HG03442 (cell line): ENCODE measurements around the gene LECT2.

Source experiments
- ATAC-seq: cut with Tn5 transposase; IDR thresholded peaks from one replicate; pipeline ENCODE4 v1.9.1; 2021; ENCODE audit warnings: mild to moderate bottlenecking, moderate library complexity; ENCODE audit not compliant: unreplicated experiment

The LECT2 gene

GRCh38 chr5:135954899-135955298 lies at the start of gene LECT2:
Gene LECT2 (minus strand): TSS chr5:135954983. CDS start chr5:135954833, 150 bp downstream.
- no peak for ATAC-seq

- no peak for ATAC-seq
Measured at GRCh38 chr5:136004436-136004835, 49.7 kb upstream of the LECT2 start.

DNA sequence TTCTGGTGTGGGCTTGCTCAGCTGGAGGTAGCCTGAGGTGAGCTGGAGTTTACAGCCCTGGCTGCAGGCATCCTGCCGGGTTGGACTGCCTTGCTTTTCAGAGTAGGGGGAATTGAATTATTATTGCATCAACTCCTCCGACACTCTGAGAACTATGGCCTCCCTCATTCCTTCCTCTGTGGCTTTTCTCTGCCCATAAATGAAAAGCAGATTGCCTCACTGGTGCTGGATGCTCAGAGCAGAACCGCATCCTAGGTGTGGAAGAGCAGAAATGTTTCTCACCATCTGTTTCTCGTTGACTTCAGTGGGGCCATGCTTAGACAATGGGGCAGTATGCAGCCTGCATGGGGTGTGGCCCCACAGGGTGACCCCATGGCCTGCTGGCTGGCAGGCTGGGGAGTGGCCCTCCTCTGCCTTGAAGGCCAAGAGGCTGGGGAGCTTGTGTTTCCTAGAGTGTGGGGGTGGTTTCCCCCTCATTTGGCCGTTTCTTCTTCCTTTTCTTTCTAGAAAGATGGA lies 46.7 kb upstream of the LECT2 start:
- ATAC-seq = no peak

GRCh38 chr5:136000932-136001331 lies 46.1 kb upstream of the LECT2 start:
- no peak for ATAC-seq

- no peak for ATAC-seq
Measured at GRCh38 chr5:136000147-136000546, 45.4 kb upstream of the LECT2 start.

- ATAC-seq = no peak
Measured at GRCh38 chr5:135999406-136000139, 44.8 kb upstream of the LECT2 start.

- no peak for ATAC-seq
Measured at GRCh38 chr5:135998889-135999288, 44.1 kb upstream of the LECT2 start.

DNA sequence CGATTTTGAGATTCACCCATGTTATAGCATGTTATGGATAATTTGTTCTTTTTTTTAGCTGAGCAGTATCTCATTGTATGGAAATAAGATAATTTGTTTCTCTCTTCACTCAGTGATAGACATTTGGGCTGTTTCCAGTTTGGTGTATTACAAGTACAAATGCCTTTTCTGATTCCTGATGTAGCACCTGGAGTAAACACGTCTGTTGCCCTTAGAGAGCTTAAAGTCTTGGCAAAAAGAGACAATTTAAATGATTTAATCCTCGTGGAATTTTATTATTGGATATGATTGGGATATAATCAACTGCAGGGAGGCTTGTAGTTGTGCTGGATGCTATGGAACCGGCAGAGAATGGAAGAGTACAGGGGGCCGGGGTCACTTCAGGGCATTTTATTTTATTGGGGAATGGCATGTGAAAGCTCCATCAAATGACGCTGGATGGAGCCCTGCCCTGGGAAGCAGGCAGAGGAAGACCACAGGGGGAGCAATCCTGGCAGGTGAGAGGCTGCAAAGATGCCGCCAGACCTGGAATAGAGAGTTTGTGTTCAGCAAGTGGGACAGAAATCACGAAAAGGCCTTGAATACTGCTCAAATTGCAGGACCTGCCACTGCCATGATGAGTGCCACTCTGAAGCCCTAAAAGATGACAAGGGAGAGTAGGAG lies 43.0 kb upstream of the LECT2 start:
- no peak for ATAC-seq

DNA sequence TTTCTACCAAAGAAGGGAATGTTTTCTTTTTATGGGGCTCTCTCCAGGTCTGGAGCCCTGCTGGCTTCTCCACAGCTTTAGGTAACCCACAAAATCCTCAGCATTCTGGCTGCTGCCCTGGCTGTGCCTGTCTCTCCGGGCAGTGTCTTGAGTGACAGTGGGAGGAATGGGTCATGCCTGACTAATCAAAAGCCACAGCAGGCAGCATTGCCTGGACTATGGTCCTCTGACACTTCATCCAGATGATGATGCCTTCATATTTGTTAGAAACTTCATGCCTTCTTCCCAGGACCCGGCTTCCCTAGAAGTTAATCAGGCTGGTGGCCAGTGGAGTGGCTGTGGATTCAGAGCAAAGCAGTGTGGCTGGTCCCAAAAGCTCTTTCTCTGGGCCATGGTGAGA lies 41.8 kb upstream of the LECT2 start:
- no peak for ATAC-seq

- no peak for ATAC-seq
Measured at GRCh38 chr5:135995976-135996375, 41.2 kb upstream of the LECT2 start.

GRCh38 chr5:135993880-135994636 lies 39.3 kb upstream of the LECT2 start:
- ATAC-seq = no peak

DNA sequence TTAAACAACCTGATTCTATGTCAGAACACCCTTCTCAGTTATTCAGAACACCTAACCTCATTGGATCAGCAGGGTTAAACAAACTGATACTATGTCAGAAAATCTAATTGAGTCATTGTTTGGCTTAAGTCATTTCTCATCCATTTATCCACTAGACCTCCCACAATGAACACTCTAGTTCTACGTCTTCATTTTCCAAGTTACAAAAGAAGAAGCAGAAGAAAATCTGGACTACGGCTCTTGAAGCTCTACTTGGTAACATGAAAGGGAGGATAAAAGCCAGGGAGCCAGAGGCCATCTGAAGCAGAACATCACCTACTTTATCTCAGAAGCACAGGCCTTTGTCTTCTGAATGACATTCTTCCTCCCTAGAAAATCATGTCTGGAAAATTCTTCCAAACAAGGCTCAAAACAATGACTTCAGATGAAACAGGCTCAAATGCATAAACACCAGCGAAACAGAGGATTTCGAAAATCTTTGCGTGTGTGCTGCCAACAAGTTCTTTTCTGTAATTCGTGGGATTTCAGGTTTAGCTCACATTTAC lies 38.6 kb upstream of the LECT2 start:
- ATAC-seq = no peak

GRCh38 chr5:135991429-135991828 lies 36.6 kb upstream of the LECT2 start:
- no peak for ATAC-seq

GRCh38 chr5:135990528-135991255 lies 35.9 kb upstream of the LECT2 start:
- no peak for ATAC-seq

DNA sequence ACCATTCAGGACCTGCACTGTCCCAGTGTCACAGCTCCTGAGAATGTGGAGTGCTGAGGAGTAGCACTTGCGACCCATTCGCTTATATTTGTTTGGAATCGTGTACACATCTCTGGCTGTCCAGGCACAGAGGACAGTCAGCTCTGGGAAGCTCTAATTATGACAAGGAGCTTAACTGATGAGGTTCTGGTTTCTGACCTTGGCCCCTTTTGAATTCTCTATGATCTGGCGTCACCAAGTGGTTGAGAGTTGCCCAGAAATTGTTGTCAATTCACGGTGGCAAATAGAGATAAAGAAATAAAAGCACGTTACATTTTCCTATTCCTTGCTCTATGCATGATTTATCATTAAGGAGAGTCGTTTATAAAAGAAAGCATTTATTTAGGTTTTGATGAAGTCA lies 34.9 kb upstream of the LECT2 start:
- ATAC-seq = no peak

DNA sequence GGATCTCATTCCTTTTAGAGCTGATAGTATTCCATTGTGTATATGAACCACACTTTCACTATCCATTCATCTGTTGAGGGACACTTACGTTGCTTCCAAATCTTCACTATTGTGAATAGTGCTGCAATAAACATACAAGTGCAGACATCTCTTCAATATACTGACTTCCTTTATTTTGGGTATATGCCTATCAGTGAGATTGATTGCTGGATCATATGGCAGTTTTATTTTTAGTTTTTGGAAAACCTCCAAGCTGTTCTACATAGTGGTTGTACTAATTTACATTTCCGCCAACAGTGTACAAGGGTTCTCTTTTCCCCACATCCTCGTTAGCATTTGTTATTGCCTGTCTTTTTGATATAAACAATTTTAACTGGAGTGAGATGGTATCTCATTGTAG lies 33.8 kb upstream of the LECT2 start:
- no peak for ATAC-seq

DNA sequence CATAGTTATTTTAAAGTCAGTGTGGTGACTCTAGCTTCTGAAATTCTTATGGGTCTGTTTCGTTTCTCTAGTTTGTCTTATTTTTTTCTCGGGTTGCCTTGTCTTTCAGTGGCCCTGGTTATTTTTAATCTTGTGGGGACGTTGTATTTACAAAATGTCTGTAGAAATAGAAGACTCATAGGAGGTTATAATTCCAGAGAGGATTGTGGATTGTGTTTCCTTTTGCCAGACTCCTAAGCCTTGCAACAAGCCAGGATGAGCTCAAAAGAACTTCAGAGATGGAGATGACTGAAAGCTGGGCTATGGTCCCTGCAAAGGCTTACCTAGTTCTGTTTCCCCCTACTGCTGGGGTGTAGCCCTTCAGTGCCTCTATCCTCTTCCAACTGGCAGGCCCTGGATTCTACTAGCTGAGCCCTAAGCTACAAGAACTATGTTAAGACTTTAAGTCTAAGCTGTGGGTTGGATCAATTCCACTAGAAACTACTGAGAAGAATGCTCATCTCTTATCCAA lies 32.2 kb upstream of the LECT2 start:
- no peak for ATAC-seq

DNA sequence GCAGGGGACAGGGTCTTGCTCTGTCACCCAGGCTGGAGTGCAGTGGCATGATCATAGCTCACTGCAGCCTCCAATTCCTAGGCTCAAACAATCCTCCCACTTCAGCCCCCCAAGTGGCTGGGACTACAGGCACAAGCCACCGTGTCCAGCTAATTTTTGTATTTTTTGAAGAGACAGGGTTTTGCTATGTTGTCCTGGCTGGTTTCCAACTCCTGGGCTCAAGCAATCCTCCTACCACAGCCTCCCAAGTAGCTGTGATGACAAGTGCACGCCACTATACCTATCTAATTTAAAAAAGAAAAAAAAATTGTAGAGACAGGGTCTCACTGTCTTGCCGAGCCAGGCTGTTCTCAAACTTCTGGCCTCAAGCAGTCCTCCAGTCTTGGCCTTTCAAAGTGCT lies 31.6 kb upstream of the LECT2 start:
- ATAC-seq = no peak

DNA sequence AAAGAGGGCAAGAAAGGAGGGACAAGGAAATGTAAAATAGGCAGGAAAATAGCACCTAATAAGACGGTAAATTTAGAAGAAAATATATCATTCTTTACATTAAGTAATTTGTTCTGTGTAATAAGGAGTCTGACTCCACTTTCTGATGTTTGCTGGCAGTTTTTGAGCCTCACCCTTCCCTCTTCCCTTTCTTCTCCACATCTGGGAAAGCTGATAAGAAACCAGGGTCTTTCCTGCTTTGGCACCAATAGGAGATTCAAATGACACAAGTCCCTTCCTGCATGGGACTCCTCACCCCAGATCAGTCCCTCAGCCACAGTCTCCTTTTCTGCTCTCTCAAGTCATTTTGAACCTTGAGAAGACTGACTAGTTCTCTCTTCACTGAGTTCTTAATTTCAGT lies 31.2 kb upstream of the LECT2 start:
- ATAC-seq = no peak

GRCh38 chr5:135980620-135981019 lies 25.8 kb upstream of the LECT2 start:
- ATAC-seq = no peak

DNA sequence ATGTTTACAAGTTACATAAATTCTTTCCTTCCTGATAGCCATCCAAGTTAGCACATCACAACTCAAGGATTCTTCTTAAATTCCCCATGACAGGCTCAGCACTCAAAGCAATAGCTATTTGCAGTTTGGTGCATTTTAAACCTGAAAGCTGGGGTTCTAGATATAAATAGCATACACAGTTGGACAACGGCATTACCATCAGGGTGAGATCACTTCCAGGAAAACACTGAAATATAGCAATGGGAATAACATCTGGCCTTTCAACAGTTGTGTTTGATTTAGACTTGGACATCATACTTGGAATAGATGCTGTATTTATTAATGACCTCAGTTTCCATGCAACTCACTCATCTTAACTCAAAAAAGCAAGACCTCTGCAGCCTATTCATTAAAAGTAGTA lies 24.7 kb upstream of the LECT2 start:
- ATAC-seq = no peak
